Stimulated activated naive CD4-positive, alpha-beta T cell treated with Interleukin-2 at 50 U/mL for 16 hours (primary cell): ENCODE measurements around the gene CYP46A1.

Experiments
- DNase-seq: peaks from one replicate; lab custom pipeline; 2025; lab: John Stamatoyannopoulos, UW

The CYP46A1 gene

DNA sequence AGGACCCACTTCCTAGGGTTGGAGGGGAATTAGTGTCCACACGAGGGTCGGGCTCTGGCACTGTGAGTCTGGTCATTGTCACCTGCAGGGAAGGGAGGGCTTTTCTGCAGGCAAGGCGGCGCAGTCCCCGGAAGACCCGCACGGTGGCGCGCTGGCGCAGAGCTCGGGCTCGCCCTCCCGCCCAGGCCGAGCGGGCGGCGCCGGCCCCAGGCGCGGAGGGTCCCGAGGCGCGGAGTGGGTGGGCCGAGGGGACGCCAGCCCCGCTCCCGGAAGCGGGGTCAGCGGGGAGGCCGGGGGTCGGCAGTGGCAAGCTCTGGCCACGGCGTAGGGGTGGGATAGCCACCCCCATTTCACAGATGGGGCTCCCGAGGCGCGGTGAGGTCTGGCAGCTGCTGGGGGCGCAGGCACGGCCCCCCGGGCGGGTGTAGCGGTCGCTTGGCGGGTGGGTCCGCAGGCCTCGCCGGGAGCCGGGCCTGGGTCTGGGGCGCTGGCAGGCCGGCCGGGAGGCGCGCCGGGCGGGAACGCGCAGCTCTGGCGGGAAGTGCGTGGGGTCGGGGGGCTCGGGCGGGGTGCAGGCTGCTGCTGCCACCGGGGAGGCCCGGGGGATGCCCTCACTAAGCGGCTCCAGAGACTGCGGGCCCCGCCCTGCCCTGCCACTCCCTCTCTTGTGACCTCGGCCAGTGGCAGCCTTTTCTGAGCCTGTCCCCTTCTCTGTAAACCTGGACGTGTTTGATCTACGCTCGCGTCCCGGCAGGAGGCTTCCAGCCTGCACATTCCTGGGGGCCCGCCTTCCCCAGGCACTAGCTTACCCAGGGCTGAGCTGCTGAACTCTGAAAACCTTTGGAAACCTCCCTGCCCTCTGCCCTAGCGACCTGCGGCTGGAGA lies 46.1 kb downstream of the CYP46A1 start:
- peak; percentile 48 for DNase-seq

DNA sequence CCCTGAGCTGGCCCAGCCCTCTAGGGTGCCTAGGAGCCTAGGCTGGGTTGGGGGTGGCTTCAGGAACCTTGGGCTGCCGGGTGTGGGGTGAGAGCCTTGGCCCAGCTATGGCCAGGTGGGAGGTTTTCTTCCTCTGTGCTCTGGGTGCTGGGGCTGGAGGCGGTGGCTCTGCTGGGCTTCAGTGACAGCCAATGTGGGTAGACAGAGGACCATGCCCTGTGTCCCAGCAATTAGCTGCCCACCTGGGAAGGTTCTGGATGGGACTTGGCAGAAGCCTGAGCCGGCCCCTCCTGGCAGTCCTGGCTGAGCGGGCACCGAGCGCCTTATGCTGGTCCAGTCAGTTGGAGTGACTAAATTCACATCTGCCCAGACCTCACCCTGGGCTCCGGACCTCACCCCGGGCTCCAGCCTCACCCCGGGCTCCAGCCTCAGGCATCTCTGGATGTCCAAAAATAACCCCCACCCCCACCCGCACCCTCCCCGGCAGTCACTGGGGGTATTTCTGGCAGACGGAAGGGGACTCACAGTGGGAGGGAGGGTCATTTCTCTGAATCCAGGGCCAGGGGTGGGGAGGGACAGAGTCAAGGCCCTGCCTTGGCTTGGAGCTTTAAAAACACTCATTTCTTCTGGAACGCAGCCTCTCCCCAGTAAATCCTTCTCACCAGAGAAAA lies 46.9 kb downstream of the CYP46A1 start:
- no peak for DNase-seq

DNA sequence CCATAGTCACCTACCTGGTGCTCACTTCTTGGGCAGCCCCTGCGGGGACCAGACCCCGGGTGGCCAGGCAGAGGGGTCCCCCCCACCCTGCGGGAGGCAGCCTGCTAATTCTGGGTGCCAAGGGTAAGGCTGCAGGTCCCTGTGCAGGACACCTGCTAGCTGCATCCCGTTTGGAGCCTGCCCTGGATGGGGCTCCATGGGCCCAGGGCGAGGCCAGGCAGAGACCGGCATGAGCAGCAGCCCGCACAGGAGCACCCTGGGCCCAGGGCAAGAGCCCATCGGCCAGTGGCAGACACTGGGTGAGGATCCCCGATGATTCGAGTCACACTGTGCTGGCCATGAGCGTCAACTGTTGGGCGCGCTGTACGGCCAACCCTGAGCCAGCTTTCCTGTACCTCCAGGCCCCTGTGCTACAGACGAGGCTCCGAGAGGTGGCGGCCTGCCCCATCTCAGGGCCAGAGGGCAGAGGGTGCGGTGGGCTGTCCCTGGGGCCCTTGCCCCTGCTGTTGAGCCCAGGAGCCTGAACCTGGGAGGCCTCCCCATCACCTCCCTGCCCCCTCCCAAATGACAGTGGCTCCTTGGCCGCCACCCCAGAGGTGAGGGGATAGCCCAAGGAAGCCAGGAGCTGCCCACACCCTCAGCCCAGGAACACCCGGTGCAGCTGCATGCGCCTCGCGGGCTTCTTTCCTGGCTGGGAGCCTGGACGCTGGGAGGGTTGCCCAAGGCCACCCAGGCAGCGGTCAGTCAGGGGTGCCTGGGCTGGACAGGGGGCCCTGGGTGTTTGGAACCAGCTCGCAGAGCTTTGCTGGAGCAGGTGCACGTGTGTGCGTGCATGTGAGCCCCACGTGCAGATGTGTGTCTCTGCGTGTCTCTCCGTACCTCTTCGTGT lies 47.7 kb downstream of the CYP46A1 start:
- no peak for DNase-seq

DNA sequence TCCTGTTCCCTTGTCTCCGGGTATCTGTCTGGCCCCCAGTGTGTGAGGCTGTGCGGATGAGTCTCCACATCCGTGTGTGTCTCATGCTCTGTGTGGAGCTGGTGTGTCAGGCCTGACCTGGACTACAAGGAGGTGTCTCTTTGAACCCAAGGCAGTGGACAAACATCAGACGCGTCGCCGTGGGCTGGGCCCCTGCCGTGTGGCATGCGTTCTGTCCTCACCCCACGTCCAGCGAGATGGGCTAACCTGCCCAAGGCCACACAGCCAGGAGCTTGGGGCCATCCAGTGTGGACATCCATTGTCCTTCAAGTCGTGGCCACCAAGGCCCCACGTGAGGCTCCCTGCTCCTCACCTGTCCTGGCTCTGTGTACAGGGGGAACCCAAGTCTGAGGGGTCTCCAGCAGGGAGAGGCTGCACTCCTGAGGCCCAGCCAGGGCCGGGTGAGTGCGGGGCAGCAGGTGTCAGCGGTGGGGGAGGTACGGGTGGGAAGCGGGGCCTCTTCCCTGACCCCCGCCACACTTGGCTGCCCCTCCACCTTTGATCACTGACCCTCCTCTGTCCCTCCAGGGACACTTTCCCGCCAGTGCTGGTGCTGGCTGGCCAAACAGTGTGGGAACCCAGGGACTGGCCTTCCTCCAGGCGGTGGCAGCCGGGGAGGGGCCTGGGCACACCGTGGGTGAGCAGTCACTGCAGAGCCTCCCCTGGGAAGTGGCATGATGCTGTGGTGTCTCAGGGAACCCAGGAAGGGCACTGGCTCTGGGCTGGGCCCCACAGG lies 48.5 kb downstream of the CYP46A1 start:
- DNase-seq, result no peak

DNA sequence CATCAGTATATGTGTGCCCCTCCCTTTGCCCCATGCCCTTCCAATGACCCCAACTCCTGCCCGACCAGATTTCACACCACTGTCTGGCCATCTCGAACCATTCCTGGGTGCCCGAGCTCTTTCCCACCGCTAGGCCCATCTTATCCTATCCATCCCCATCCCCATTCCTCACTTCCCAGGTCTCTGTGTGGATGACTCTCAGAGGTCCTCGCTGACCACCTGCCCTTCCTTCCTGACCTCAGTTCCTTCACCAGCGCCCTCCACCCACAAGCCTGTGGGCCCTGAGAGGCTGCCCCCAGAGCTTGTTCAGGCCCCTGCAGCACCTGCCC lies 49.1 kb downstream of the CYP46A1 start:
- no peak for DNase-seq

DNA sequence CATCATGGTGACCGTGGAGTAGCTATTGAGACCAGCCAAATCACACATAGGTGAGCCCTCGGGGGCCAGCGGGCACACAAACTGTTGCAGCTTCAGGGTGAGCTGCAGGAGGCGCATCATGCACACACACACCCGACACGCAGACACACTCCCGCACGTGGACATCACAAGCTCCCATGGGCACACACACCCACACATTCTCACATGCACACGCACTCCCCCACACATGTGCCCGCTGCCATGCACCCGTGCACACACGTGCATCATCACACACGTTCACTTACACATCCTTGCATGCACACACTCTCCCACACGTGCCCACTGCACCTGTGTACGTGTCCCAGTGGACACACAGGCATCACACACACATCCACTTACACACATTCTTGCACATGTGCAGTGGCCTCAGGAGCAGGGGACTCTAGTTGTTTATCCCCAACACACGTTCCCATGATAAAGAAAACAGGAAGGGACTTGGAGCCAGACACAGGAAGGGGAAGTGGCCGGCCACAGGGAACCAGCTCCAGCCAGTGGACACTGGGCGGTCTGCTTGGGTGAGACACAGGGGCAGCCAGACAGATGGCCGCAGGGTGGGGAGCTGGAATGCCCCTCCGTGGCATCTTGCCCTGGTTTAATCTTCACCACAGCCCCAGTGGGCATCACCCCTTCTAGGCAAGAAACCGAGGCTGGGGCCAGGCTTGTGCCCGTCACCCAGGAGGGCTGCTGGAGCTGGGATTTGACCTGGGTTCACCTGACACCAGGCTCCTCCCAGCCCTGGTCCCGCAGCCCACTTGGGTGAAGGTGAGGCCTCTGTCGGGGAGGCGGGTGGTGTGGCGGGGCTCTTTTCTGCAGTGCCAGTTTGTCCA lies 49.7 kb downstream of the CYP46A1 start:
- no peak for DNase-seq

DNA sequence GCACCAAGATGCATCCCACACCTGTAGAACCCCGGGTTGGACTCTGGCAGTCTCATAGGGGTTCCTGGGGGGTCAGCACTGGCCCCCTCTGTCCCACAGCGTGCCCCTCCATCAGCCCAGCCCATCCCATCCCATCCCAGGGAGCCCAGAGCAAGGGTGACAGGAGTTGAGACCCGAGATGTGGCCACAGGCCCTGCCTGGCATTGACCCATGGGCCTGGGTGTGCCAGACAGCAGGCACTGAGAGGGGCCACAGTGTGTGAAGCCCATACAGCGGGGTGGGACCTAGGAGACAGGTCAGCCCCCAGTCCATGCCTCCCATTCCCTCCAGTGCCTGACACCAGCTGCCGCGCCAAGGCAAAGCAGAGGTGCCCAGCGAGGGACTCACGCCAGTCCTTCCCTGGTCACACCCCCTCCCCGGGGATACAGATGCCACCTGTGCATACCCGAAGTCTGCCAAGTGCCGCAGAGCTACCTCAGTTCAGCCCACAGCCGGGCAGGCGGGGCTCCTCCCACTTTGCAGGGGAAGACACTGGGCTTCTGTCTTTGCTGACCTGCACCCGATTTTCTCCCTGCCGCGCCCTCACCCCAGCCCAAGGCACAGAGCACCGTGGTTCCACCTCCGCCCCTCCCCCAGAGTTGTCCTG lies 50.4 kb downstream of the CYP46A1 start:
- no peak for DNase-seq

DNA sequence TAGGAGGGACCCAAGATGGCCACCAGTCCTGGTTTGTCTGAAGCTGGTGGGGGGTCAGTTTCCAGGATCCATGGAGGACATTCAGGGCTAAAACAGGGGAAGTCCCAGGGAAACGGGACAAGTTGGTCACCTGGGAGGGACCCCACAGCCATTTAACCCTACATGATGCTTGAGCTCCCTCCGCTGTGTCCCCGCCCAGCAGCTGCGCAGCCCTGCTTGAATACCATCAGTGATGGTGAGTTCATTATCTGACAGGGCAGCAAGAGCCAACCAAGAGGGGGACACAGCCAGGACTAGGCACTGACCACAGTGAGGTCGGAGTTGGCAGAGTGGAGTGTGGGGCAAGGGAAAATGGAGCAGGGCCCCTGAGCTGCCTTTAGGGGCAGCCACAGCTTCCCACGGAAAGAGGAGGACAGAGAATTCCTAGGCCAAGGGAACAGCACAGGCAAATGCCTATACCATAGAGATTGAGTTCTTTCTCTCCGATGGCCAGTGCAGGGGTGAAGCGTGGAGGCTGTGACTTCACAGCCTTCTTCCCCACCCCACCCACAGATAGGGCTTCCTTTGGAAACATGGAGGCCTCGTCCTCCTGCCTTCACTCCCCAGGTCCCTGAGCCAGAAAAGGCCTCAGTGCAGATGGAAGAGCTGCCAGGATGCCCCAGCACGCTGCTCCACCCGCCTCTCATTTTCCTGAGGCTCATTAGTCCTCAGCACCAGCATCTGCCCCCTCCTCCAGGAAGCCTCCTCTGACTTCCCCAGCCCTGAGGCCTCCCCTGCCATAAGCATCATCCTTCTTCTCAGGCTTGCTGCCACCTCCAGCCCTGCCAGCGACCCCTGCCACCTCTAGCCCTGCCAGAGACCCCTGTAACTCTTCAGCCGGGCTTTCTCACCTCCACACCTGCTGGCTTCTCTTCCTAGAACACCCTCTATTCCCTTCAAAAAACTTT lies 51.4 kb downstream of the CYP46A1 start:
- DNase-seq, result no peak

DNA sequence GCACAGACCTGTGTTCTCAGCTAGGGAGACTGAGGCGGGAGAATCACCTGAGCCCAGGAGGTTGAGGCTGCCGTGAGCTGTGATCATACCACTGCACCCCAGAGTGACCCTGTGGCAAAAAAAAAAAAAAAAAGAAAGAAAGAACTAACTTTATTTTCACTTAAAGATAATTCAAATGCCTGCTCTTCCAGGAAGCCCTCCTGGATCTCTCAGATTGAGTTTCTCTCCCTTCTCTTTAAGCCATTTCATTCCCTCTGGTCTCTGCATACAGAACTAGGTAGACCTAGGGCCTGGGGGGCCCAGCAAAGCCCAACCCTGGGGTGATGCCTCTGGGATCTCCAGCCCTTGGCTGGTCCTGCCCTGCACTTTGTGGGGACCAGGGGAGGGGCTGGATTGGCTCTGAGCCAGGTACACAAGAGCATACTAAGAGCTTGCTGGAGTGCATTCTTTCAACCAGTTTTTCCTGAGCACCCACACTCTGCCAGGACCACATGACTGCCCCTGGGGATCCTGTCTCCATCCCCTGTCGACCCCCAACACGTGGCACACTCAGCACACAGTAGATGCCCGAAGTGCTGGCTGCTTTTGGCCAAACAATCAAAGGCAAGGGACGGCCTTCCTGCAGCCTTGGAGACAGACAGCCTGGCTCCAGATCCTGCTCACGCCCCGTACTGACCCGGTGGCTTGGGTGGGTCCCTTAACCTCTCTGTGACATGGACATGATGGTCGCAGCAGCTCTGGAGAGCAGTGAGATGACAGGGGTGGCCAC lies 52.7 kb downstream of the CYP46A1 start:
- DNase-seq, result no peak

DNA sequence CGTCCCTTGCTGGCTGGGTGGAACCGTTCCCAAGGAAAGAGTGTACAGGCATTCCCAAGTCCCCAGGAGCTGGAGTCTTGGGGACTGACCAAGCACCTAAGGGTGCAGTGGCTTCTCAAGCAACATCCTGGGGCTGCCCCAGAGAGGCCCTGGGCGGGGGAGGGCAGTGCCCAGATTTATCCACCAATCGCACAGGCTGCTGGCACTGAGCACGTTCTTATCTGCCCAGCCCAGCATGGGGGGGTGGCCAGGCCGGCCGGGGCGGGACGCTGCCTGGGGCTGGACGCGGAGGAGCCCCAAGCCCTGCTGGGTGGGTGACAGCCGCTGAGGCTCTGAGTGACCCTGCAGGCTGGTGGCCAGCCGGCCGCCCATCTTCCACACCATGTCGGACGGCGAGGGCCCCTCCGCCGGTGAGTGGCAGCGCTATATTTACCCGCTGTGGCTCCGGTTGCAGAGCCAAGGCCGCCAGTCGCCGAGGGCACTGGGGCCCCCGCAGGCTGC lies 53.4 kb downstream of the CYP46A1 start:
- DNase-seq, result no peak

DNA sequence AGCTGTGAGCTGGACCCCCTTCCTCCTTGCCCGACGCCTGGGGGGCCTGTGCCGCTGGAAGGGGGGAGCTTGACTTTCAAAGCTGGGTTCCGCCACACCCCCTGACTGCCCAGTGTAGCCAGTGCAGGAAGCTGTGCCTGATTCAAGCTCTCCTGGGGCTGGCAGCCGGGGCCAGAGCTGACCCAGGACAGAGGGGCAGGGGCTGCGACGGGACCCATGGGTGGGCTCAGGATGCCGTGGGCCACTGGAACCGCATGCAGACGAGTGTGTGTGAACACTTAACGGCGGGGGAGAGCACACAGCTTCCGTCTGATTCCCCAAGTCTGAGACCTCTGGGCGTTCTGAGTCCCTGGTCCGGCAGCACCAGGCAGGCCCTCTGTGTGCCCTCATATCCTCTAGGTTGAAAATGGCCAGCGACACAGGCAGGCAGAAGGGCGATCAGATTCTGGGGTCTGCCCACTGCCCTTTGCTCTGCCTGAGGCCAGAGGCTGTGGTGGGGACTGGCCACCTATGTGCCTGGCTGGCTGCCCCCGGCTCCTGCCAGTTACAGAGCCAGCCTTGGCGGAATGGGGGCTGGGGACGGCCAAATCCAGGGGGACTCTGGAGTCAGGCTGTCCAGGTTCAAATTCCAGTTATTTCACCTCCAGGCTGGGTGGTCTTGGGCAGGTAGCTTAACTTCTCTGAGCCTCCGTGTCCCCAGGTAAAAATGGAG lies 54.0 kb downstream of the CYP46A1 start:
- no peak for DNase-seq

DNA sequence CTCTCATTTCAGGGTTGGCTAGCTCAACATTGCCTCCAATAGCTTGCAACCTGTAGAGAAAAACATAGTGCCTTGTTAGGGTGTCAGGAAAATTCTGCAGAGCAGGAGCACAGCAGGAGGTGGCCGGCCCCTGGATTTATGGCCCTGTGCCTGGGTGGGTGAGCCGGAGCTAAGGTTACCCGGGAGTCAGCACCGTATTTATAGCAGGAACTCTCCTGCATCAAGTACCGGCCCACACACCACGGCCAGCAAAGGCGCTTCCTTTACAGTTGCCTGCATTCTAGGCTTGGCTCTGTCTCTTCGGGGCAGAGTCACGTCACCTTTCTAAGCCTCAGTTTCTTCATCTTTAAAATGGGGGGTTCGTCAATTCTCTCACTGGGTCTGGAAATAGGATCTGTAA lies 56.3 kb downstream of the CYP46A1 start:
- no peak for DNase-seq

DNA sequence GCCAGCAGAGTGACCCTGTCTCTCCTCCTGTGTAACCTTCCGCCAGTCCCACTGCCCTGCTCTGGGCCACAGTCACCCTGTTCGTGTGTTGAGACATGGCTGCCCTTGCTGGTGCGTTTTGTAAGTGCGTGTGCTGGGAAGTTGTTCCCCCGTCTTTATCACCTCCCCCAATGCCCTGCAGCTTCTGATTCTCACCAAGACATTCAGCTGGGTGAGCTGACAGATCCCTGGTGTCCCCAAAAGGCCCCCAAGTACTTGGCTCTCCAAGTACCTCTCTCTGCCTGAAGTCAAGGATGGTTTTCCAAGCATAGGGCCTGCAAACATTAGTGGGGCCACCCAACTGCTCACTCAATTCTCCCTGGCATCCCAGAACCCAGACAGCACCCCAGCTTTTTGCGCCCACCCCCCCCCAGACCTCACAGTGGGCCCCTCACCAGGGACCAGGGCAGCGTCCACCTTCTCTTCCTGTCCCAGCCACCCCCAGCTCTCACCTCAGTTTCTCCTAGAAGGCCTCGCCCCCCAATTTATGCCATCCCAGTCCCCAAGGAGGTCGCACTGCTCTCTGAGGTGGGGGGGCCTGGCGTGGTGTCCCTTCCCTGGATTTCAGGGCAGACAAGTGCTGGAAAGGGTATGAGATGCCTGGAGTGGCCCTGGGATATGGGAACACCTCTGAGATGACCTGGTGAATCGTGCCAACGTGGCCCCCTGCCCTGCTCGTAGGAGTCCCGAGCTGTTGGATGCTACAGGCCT lies 57.3 kb downstream of the CYP46A1 start:
- DNase-seq, result no peak

DNA sequence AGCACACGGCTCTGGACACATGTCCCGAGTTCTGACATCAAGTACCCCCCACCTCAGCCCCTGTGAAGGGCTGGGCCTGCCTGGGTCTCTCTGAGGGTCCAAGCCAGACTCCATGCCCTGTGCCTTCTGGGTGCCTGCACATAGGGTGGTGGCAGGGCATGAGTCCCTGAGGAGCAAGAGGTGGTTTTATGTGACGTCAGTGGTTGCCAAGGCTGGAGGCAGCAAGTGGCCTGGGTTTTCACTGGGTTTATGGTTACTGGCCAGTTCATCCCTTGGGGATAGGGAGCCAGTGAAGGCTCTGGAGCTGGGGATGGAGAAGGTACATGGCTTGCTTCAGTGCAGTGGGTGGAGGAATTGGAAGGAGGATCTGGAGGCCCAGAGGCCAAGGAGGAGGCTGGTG lies 58.0 kb downstream of the CYP46A1 start:
- DNase-seq, result no peak

DNA sequence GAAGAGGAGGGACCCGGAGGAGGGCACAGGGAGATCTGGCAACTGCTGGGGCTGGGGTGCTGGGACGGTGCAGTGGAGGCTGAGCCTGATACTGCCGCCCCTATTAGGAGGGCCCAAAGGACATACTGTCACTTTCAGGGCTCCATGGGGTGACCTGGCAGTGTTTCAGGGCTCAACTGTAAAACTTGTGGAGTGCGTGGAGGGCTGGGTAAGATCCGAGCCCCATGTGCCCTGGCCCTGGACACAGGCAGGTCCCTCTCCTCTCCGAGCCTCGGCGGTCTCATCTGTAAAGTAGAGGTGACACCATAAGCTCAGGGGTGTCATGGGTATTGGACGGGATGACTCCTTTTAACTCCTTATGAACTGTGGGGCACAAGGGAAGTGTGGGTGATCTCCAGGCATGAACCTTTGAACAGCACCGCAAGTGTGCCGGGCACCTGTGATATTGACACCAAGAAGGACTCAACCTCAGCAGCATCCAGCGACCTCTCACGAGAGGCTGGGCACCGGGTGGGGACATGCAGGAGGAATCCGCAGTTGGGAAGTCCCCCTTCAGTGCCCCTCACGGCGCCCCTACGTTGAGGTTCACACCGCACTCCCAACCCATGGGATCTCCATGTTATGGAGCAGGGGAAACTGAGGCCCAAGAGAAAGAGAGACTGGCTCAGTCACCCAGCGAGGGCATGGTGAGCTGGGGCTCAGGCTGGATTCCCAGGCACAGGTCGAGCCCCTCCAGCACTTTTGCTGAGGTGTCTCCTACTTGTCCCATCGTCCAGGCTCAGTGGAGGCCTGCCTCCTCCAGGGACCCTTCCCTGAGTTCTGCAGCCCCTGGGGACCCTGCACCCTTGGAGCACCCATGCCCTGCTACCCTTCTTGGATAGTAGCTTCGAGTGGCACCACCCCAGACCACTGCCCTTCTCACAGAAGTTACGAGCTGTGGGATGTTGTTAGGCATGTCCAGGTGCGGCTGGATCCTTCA lies 58.7 kb downstream of the CYP46A1 start:
- DNase-seq, result no peak
